Mesothelial cell of epicardium (in vitro differentiated cells): Measurements from ENCODE around the gene ARHGAP8. TPM values are rescaled to one million over a fixed set of nuclear protein-coding genes. Genes with fewer than 3 reads are reported as not detected.

ENCODE experiments used
- DNase-seq, 2 experiments: peaks; one replicate each; pipeline ENCODE4 v3.0.0; 2021; ENCODE audit warnings: low spot score in 2 of 2; ENCODE audit not compliant: unreplicated experiment in 2 of 2
- H3K27ac Mint-ChIP-seq: 2 replicates; pipeline ENCODE4 v1.8.0; 2021; ENCODE audit warnings: mixed read lengths
- H3K27me3 Mint-ChIP-seq: 2 replicates; pipeline ENCODE4 v1.8.0; 2021; ENCODE audit warnings: low read depth, mixed read lengths
- H3K36me3 Mint-ChIP-seq: 2 replicates; pipeline ENCODE4 v1.8.0; 2021; ENCODE audit warnings: mixed read lengths
- H3K4me1 Mint-ChIP-seq: 2 replicates; pipeline ENCODE4 v1.8.0; 2021; ENCODE audit warnings: mixed read lengths
- H3K4me3 Mint-ChIP-seq: 2 replicates; pipeline ENCODE4 v1.8.0; 2021; ENCODE audit warnings: mild to moderate bottlenecking, moderate library complexity, mixed read lengths
- H3K9me3 Mint-ChIP-seq: 2 replicates; pipeline ENCODE4 v1.8.0; 2021; ENCODE audit warnings: mixed read lengths
- CTCF ChIP-seq: fragments of 200-600 bp; sonication (generic); IDR thresholded peaks from one replicate; pipeline ENCODE4 v1.5.0; 2021; ENCODE audit warnings: antibody characterized with exemption; ENCODE audit not compliant: unreplicated experiment
- total RNA-seq: library from RNA; stranded (reverse); gene quantifications from 3 replicates; pipeline ENCODE4 v1.2.1, GENCODE V29; 2021

ARHGAP8 gene
- total RNA-seq, 1 donor from 2014 or later: 166 TPM

GRCh38 chr22:44818727-44819126 lies 66.4 kb downstream of the ARHGAP8 start:
- no peak overlapping the region for H3K27ac Mint-ChIP-seq
- peaks cover under 1% of the 10 kb centered on the region for H3K9me3 Mint-ChIP-seq
- peaks cover 36% of the 10 kb centered on the region for H3K36me3 Mint-ChIP-seq
- no peaks in the 10 kb centered on the region for H3K4me1 Mint-ChIP-seq
- H3K27me3 Mint-ChIP-seq: no peaks in the 10 kb centered on the region
- no peak overlapping the region for H3K4me3 Mint-ChIP-seq
- no peak for TF ChIP-seq CTCF
- DNase-seq: no peak

- DNase-seq: no peak
- Mint-ChIP-seq H3K9me3 (no peaks in the 10 kb centered on the region), H3K27ac (no peak overlapping the region), H3K4me1 (no peaks in the 10 kb centered on the region), H3K4me3 (no peak overlapping the region), H3K36me3 (peaks cover 33% of the 10 kb centered on the region), H3K27me3 (no peaks in the 10 kb centered on the region)
- TF ChIP-seq CTCF: no peak
Observed at GRCh38 chr22:44819966-44820631, 67.7 kb downstream of the ARHGAP8 start.

GRCh38 chr22:44821741-44822475 lies 69.5 kb downstream of the ARHGAP8 start:
- peaks cover 41% of the 10 kb centered on the region for H3K36me3 Mint-ChIP-seq
- H3K27me3 Mint-ChIP-seq: no peaks in the 10 kb centered on the region
- no peaks in the 10 kb centered on the region for H3K9me3 Mint-ChIP-seq
- no peak for DNase-seq
- H3K27ac Mint-ChIP-seq: no peak overlapping the region
- no peak overlapping the region for H3K4me3 Mint-ChIP-seq
- TF ChIP-seq CTCF: no peak
- no peaks in the 10 kb centered on the region for H3K4me1 Mint-ChIP-seq

DNA sequence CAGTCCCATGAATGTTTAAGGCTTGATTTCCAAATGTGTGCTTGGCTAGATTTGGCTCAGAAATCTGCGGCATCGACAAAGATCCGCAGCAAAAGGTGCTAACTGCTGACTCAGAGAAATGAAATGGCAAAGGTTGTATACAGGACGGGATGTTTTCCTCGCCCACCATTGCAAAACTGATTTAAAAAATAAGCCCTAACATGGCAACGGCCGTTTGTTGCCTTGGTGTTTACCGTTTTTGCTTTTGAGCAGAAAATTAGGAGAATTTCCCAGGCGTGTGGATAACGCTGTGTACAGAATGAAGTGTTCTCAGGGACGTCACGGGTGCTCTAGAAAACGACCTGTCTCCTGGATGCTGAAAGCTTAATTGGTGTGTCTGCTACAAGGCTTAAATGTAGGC lies 70.2 kb downstream of the ARHGAP8 start:
- Mint-ChIP-seq H3K27ac (no peak overlapping the region), H3K4me1 (no peaks in the 10 kb centered on the region), H3K36me3 (peaks cover 44% of the 10 kb centered on the region), H3K27me3 (no peaks in the 10 kb centered on the region), H3K4me3 (no peak overlapping the region), H3K9me3 (no peaks in the 10 kb centered on the region)
- TF ChIP-seq CTCF: no peak
- no peak for DNase-seq

DNA sequence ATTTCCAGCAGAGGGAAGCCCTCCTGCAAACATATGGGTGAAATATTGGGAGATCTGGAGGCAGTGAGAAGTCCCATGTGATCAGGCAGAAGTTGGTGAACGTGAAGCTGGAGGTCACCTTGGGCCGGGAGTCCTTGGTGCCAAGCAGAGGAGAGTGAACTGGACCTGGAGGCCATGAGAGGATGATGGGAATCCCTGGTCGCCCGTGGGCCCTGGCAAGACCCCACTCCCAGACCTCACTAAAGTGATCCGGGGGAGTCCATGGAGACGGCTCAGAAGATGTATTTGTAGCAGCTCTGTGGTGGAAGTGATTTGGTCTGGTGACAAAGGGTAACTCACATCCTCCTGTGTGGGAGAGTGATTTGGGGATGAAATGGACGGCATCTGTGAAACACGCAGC lies 71.0 kb downstream of the ARHGAP8 start:
- no peak for DNase-seq
- no peak for TF ChIP-seq CTCF
- Mint-ChIP-seq H3K27me3 (no peaks in the 10 kb centered on the region), H3K4me1 (no peaks in the 10 kb centered on the region), H3K27ac (no peak overlapping the region), H3K36me3 (peaks cover 50% of the 10 kb centered on the region), H3K4me3 (no peak overlapping the region), H3K9me3 (no peaks in the 10 kb centered on the region)
